Measurements from ENCODE around the gene CRIM1.

CRIM1 gene

GRCh38 chr2:36371928-36372391, 16.4 kb downstream of the CRIM1 start:
- DNase-seq (ENCODE audit: low read depth, low spot score): no peak

DNA sequence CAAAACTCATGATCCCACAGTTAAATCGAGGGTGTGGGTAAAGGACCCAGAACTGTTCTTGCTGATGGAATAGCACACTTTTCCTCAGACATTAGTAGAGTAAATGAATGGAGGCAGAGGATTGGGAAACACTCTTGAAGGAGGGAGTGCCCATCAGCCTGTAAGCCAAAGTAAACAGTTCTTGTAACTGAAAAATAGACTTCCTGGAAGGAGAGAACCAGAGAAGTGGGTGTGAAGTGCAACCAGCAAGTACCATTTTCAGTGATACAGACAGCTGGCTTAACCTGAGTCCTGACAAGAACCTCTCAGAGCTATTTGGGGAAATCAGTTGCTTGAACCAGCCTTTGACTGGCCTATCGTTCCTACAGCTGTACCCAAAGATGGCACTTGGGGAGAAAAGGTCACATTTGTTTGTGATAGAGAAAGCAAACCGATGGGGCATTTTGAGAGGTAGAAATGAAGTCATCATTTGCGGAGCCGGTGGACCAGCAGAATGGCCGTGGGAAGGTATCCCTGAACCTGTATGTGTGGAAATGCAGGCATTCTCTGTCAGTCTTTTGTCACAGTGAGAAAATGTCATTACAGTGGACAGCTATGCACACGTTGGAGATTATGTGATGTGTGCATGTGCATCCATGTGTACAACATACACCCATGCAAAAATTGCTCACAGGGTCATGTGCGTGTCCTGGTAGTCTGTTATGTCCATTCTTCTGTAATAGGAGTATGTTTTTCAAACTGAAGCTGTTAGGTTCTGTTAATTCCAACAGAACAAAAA, 17.8 kb downstream of the CRIM1 start:
- DNase-seq (ENCODE audit: low read depth, low spot score): no peak

- DNase-seq (ENCODE audit: low read depth, low spot score): no peak
Observed at GRCh38 chr2:36374585-36374984, 19.0 kb downstream of the CRIM1 start.

DNA sequence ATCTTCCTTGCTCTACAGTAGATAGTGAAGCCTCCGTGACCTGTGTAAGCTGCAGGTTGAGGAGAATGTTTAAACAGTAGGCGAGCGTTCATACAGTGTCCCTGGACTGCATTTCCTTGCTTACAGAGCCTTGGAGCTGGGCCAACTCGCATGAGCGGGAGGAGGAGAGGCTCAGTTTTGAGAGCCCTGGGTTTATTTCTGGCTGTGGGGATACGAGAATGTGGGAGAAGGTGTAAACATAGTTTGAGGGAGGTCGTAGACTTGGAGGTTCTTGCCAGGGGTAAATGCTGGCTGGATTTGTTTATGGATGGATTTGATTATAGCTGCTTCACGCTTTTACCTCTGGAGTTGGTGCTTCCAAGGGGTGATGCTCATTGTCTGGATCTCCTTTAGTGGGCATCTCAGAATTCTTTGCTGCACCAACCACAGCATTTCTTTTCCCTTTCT, 20.8 kb downstream of the CRIM1 start:
- DNase-seq (ENCODE audit: low read depth, low spot score): no peak

GRCh38 chr2:36376992-36377738, 21.6 kb downstream of the CRIM1 start:
- no peak for DNase-seq (ENCODE audit: low read depth, low spot score)

GRCh38 chr2:36379710-36380448, 24.3 kb downstream of the CRIM1 start:
- DNase-seq (ENCODE audit: low read depth, low spot score): no peak

- no peak for DNase-seq (ENCODE audit: low read depth, low spot score)
Observed at GRCh38 chr2:36380624-36381481, 25.3 kb downstream of the CRIM1 start.

GRCh38 chr2:36381993-36382392, 26.4 kb downstream of the CRIM1 start:
- DNase-seq (ENCODE audit: low read depth, low spot score): no peak

DNA sequence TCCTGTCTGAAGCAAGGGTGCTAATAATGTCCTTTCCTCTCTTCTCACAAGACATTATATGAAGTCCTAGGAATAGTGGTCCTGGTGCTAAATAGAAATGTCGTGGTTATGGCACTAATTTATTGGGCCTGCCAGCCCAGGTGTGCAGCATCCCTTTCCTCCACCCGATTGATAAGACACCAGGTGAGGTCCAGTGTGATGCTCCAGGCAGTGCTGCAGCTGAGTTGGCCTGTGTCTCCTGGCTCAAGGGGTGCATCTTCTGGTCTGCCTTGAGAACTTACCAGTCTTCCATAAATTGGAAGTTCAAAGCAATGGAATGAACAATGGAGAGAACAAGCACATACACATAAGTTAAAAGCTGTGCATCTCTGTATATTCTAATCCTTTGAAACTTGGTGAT, 26.9 kb downstream of the CRIM1 start:
- no peak for DNase-seq (ENCODE audit: low read depth, low spot score)

- no peak for DNase-seq (ENCODE audit: low read depth, low spot score)
Observed at GRCh38 chr2:36383726-36384125, 28.1 kb downstream of the CRIM1 start.

DNA sequence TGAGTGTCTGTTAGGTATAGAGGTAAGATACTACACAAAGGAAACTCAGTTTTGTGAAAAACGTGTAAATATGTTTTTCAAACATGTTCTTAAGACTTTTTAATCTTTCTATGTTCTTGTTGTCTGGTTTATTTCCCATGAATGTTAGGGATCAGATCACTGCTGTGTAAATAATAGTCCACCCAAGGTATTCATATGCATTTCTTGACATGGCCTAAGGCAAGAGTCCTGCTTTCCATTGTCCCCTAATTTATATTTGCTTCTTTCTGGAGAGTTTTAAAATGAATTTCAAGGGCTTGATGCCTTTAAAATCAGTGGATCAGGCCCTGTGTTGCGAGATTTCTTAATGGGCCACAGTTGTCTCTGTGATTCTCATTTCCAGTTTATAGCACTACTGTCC, 28.9 kb downstream of the CRIM1 start:
- no peak for DNase-seq (ENCODE audit: low read depth, low spot score)

GRCh38 chr2:36385603-36386002, 30.0 kb downstream of the CRIM1 start:
- DNase-seq (ENCODE audit: low read depth, low spot score): no peak

DNA sequence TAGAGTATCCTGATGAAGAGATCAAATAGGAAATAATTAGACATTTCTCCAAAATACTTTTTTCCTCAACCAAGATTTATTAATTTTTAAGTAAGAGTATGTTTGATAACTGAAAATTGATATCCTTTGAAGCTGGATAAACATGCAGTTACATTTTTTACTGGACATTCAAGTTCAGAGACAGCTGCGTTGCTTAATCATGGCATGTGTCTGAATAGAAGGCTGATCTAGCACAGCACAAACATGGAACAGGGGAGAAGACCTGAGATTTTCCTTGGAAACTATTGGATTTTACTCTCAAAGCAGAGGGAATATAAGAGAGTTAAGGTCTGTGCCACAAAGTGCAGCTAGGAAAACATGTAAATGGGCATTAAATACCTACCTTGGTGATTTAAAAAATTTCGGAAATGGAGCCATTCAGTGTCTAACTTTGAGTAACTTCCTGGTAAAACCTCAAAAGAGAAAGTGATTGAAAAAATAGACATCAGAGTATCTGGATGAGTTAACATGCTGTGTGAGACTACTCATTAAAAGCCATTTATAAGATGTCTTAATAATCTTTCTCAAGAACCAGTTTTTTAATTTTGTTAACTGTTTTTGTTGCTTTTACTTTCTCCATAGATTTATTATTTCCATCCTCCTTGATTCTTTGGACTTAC, 31.8 kb downstream of the CRIM1 start:
- no peak for DNase-seq (ENCODE audit: low read depth, low spot score)

DNA sequence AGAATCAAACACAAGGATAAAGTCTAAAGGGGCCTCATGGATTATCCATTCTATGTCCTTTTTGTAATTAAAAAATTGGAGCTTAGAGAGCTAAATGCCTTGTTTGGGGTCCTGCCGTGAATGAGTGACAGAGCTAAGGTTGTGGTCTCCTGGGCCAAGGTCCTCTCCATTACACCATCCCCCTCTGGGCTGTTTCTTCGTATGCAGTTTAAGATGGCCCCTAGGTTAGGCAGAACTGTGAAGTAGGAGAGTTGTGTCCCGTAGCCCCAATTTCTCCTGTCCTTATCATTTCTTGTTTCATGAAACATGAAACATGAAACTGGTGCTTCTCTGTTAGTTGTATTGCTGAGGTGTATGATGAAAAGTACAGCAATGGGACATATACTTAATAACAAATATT, 32.9 kb downstream of the CRIM1 start:
- DNase-seq (ENCODE audit: low read depth, low spot score): no peak

- no peak for DNase-seq (ENCODE audit: low read depth, low spot score)
Observed at GRCh38 chr2:36389091-36389564, 33.5 kb downstream of the CRIM1 start.

DNA sequence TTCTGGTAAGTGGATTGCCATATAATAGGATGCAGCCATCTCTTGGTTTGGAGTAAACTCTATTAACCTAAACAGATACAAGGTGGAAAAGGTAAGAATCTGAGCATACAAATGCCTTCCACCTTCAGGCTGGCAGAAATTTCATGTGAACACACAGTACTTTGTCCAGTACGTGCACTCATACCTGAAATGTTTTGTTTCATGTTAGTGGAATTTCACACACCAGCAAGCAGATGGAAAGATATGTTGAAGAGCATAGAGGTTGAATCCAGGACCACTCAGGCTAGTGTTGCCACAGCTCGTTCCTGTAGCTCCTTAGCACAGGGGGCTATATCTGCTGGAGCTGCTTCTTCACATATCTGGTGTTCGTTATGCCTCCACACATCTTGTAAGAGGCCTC, 34.0 kb downstream of the CRIM1 start:
- no peak for DNase-seq (ENCODE audit: low read depth, low spot score)

DNA sequence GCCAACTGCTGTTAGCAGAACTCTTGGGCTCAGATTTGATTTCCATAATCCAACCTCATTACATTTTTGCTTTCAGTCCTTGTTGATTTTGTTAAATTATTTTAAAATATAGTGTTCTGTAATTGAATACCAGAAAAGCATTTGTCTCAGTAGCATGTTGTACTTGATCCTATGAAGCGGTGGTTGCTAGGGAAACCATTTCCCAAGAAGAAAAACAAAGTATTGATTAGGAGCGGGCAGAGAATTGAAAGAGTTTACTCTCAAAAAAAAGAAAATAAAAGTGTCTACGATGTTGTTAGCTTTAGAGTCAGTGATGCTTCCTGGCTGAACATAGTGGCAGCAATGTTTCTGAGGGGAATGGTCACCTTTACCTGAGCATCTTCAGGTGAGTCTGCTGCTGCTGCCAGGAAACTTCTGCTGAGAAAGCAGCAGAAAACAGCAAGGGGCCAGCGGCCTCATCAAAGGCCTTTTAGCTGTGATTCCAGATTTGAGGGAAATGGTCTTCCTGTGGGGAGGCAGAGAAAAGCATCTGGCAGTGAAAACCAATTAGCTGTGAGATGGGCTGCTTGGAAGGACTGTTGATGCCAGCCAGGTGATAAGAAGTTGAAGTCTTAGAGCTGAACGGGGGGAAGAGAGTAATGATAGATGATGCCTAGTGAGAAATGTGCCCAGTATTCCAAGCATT, 37.1 kb downstream of the CRIM1 start:
- DNase-seq (ENCODE audit: low read depth, low spot score): no peak

GRCh38 chr2:36393738-36394256, 38.2 kb downstream of the CRIM1 start:
- no peak for DNase-seq (ENCODE audit: low read depth, low spot score)

GRCh38 chr2:36394804-36395203, 39.2 kb downstream of the CRIM1 start:
- no peak for DNase-seq (ENCODE audit: low read depth, low spot score)

GRCh38 chr2:36395866-36396265, 40.3 kb downstream of the CRIM1 start:
- DNase-seq (ENCODE audit: low read depth, low spot score): no peak
